Neutrophil (primary cell): ENCODE results near the gene KCNQ5.

Source experiments
- H3K27ac ChIP-seq: fragments of 200-600 bp; sonication (generic); 2 replicates; pipeline ENCODE4 v1.5.1; 2016; ENCODE audit warnings: mild to moderate bottlenecking, moderate library complexity
- H3K27me3 ChIP-seq: fragments of 200-600 bp; sonication (generic); 2 replicates; pipeline ENCODE4 v1.6.0; 2016; ENCODE audit warnings: mild to moderate bottlenecking
- H3K36me3 ChIP-seq: fragments of 200-600 bp; sonication (generic); 2 replicates; pipeline ENCODE4 v1.5.1; 2017
- H3K4me1 ChIP-seq, 2 experiments: fragments of 200-600 bp in 1 of 2; sonication (generic) in 1 of 2; 1 replicate in 1 of 2; 2 replicates in 1 of 2; pipeline versions ENCODE4 v1.5.1 to v1.6.1; 2013 to 2016; ENCODE audit warnings: low read depth in 1 of 2, low read length in 1 of 2, mild to moderate bottlenecking in 1 of 2, moderate library complexity in 1 of 2; ENCODE audit not compliant: control insufficient read depth in 1 of 2, insufficient read depth in 1 of 2
- H3K4me3 ChIP-seq, 2 experiments: fragments of 200-600 bp in 1 of 2; sonication (generic) in 1 of 2; 1 replicate in 1 of 2; 2 replicates in 1 of 2; pipeline ENCODE4 v1.5.1; 2013 to 2016; ENCODE audit warnings: low read depth in 1 of 2, low read length in 1 of 2, mild to moderate bottlenecking in 1 of 2, moderate library complexity in 1 of 2
- H3K9me3 ChIP-seq: fragments of 200-600 bp; sonication (generic); 2 replicates; pipeline ENCODE4 v1.5.1; 2016
- TF ChIP-seq, protein P1 (sequence below): fragments of 200-600 bp; sonication (generic); IDR thresholded peaks from 2 replicates; pipeline ENCODE4 v1.5.1; 2016; ENCODE audit warnings: antibody characterized with exemption

Gene KCNQ5

GRCh38 chr6:72620871-72621290, 983 bp upstream of the KCNQ5 start:
- Histone ChIP-seq H3K4me1 (peaks cover 36 to 42% of the 10 kb centered on the region in 2 experiments), H3K9me3 (no peaks in the 10 kb centered on the region), H3K27me3 (peaks cover 20% of the 10 kb centered on the region), H3K27ac (no peak overlapping the region), H3K36me3 (no peaks in the 10 kb centered on the region), H3K4me3 (peak overlapping the region; percentile 60)
- TF ChIP-seq, protein P1, sequence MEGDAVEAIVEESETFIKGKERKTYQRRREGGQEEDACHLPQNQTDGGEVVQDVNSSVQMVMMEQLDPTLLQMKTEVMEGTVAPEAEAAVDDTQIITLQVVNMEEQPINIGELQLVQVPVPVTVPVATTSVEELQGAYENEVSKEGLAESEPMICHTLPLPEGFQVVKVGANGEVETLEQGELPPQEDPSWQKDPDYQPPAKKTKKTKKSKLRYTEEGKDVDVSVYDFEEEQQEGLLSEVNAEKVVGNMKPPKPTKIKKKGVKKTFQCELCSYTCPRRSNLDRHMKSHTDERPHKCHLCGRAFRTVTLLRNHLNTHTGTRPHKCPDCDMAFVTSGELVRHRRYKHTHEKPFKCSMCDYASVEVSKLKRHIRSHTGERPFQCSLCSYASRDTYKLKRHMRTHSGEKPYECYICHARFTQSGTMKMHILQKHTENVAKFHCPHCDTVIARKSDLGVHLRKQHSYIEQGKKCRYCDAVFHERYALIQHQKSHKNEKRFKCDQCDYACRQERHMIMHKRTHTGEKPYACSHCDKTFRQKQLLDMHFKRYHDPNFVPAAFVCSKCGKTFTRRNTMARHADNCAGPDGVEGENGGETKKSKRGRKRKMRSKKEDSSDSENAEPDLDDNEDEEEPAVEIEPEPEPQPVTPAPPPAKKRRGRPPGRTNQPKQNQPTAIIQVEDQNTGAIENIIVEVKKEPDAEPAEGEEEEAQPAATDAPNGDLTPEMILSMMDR: no peak

GRCh38 chr6:72622094-72622940, 453 bp downstream of the KCNQ5 start:
- H3K27me3 ChIP-seq: peaks cover 20% of the 10 kb centered on the region
- TF ChIP-seq, protein P1: no peak
- no peaks in the 10 kb centered on the region for H3K9me3 ChIP-seq
- no peaks in the 10 kb centered on the region for H3K36me3 ChIP-seq
- H3K27ac ChIP-seq: no peak overlapping the region
- peaks cover 36 to 42% of the 10 kb centered on the region in 2 experiments for H3K4me1 ChIP-seq
- H3K4me3 ChIP-seq: peak overlapping the region; percentile 60

DNA sequence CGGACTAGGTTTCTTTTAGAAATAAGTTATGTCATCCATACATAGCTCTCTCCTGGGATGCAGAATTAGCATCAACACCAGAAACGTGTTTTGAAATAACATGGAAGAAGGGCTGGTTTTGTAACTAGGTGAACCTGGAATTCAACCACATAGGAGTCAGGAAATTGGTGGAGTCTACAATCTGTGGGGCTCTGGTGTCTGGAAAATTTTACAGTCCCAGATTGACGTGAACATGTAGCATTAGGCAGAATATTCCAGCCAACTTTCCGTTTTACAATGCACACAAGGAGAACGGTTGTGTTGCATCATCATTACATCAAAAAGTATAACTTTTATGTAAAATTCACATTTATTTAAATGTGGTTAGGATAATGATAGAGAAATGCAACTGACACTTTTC, 1.9 kb downstream of the KCNQ5 start:
- no peaks in the 10 kb centered on the region for H3K36me3 ChIP-seq

DNA sequence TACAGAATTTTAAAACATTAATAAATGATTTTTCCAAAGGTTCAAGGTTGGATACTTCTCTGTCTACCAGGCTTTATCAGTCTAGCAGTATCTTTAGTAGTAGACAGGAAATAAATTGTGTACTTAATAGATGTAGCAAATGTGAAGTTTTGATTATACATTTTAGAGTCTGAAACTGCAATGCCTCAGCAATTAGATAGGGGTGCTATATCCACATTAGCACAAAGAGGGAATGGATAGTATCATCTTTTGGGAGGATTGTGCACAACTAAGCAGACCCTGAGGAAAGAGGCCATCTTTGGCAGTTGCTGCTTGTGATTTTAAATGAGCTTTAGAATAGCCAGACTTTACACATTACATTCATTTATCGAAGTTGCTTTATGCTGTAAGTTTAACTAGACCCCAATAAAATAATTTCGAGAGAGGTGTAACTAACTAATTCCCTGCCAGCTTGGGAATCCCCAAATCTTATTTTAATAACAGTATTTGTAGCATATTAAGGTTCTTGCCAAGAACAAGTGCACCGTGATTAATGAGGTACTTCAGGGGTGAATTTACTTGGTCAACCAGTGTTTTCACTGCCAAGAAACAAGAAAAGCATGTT, 2.8 kb downstream of the KCNQ5 start:
- Histone ChIP-seq H3K4me3 (no peak overlapping the region), H3K27ac (no peak overlapping the region), H3K9me3 (no peaks in the 10 kb centered on the region), H3K36me3 (no peaks in the 10 kb centered on the region), H3K27me3 (peaks cover 20% of the 10 kb centered on the region), H3K4me1 (peaks cover 36 to 42% of the 10 kb centered on the region in 2 experiments)
- TF ChIP-seq, protein P1: no peak

More for the DNA sequence above, 1.9 kb downstream of the KCNQ5 start:
- TF ChIP-seq, protein P1: no peak
- Histone ChIP-seq H3K4me1 (peaks cover 36 to 42% of the 10 kb centered on the region in 2 experiments), H3K9me3 (no peaks in the 10 kb centered on the region), H3K27ac (no peak overlapping the region), H3K4me3 (peak overlapping the region in 1 of 2 experiments; percentile 60), H3K27me3 (peaks cover 20% of the 10 kb centered on the region)

- Histone ChIP-seq H3K27me3 (peaks cover 13% of the 10 kb centered on the region), H3K4me1 (peaks cover 22 to 28% of the 10 kb centered on the region in 2 experiments), H3K27ac (no peak overlapping the region), H3K36me3 (no peaks in the 10 kb centered on the region), H3K9me3 (no peaks in the 10 kb centered on the region), H3K4me3 (no peak overlapping the region)
- TF ChIP-seq, protein P1: no peak
Observed at GRCh38 chr6:72626126-72626525, 4.3 kb downstream of the KCNQ5 start.
